ENCODE results near the gene ZNF668. TPM values are rescaled to one million over a fixed set of nuclear protein-coding genes. Genes with fewer than 3 reads are reported as not detected.
A peak's percentile ranks its signal among the peaks of the same experiment; 100 is the strongest.

The ZNF668 gene
- total RNA-seq, 6 experiments from 2014 or later = 2.0 to 4.6 (median 3.5) TPM

DNA sequence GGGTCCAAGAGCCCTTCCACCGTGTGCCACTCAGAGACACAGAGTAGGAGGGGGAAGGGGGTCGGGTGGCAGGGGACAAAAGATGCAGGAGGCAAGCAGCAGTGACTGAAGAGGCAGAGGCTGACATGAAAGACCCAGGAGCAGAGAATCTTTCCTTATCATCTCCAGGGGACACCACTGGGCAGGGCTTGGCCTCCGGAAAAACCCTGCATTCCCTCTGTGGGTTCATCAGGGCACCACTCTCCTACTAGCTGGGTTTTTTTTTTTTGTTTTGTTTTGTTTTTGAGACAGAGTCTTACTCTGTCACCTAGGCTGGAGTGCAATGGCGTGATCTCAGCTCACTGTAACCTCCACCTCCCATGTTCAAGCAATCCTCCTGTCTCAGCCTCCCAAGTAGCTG, 42.8 kb downstream of the ZNF668 start:
- WGBS (ENCODE audit: insufficient coverage, low coverage, low lambda C conversion rate, missing lambda C conversion rate) = 92% methylated on average over 2 of the region's 4 CpGs
- H3K4me1 ChIP-seq = peaks cover 0 to 11% (median 5%) of the 10 kb centered on the region in 4 donors
- ATAC-seq = no peak
- TF ChIP-seq, protein P1, sequence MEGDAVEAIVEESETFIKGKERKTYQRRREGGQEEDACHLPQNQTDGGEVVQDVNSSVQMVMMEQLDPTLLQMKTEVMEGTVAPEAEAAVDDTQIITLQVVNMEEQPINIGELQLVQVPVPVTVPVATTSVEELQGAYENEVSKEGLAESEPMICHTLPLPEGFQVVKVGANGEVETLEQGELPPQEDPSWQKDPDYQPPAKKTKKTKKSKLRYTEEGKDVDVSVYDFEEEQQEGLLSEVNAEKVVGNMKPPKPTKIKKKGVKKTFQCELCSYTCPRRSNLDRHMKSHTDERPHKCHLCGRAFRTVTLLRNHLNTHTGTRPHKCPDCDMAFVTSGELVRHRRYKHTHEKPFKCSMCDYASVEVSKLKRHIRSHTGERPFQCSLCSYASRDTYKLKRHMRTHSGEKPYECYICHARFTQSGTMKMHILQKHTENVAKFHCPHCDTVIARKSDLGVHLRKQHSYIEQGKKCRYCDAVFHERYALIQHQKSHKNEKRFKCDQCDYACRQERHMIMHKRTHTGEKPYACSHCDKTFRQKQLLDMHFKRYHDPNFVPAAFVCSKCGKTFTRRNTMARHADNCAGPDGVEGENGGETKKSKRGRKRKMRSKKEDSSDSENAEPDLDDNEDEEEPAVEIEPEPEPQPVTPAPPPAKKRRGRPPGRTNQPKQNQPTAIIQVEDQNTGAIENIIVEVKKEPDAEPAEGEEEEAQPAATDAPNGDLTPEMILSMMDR (IDR thresholded peaks at IDR 0.05) = no peak
- no peak for TF ChIP-seq POLR2A (IDR thresholded peaks at IDR 0.05)
- no peaks in the 10 kb centered on the region for H3K9me3 ChIP-seq
- no peak overlapping the region for H3K4me3 ChIP-seq
- H3K36me3 ChIP-seq = peaks cover 3 to 13% (median 4%) of the 10 kb centered on the region in 4 donors
- H3K27ac ChIP-seq = no peak overlapping the region
- intact Hi-C loops (cut with DNase I) = no loop called here
- DNase-seq = no peak
- no peaks in the 10 kb centered on the region for H3K27me3 ChIP-seq

- Histone ChIP-seq H3K27me3 (no peaks in the 10 kb centered on the region), H3K4me1 (peaks cover 0 to 4% (median under 1%) of the 10 kb centered on the region in 4 donors), H3K36me3 (no peaks in the 10 kb centered on the region), H3K27ac (no peak overlapping the region), H3K4me3 (no peak overlapping the region), H3K9me3 (no peaks in the 10 kb centered on the region)
- ATAC-seq = no peak
- no CpG with 5 or more reads among the region's 5 CpGs for WGBS (ENCODE audit: insufficient coverage, low coverage, low lambda C conversion rate, missing lambda C conversion rate)
- DNase-seq = no peak
- intact Hi-C loops (cut with DNase I) = no loop called here
- TF ChIP-seq, protein P1 (IDR thresholded peaks at IDR 0.05) = no peak
- no peak for TF ChIP-seq POLR2A (IDR thresholded peaks at IDR 0.05)
Observed at GRCh38 chr16:31029272-31029671, 44.8 kb downstream of the ZNF668 start.

- no peak for DNase-seq
- Histone ChIP-seq H3K4me3 (no peak overlapping the region), H3K36me3 (no peaks in the 10 kb centered on the region), H3K27ac (no peak overlapping the region), H3K4me1 (no peaks in the 10 kb centered on the region), H3K27me3 (no peaks in the 10 kb centered on the region), H3K9me3 (no peaks in the 10 kb centered on the region)
- intact Hi-C loops (cut with DNase I) = no loop called here
- TF ChIP-seq, protein P1 (IDR thresholded peaks at IDR 0.05) = no peak
- no peak for TF ChIP-seq POLR2A (IDR thresholded peaks at IDR 0.05)
- 59% methylated on average over 4 of the region's 5 CpGs for WGBS (ENCODE audit: insufficient coverage, low coverage, low lambda C conversion rate, missing lambda C conversion rate)
- peak in 3 of 4 donors; percentile 29 to 61 (median 48) for ATAC-seq
Observed at GRCh38 chr16:31025339-31025738, 48.7 kb downstream of the ZNF668 start.

- Histone ChIP-seq H3K9me3 (no peaks in the 10 kb centered on the region), H3K36me3 (no peaks in the 10 kb centered on the region), H3K27ac (no peak overlapping the region), H3K27me3 (no peaks in the 10 kb centered on the region), H3K4me1 (no peaks in the 10 kb centered on the region), H3K4me3 (no peak overlapping the region)
- no peak for TF ChIP-seq POLR2A (IDR thresholded peaks at IDR 0.05)
- DNase-seq = no peak
- ATAC-seq = no peak
- 61% methylated on average over 5 of the region's 6 CpGs for WGBS (ENCODE audit: insufficient coverage, low coverage, low lambda C conversion rate, missing lambda C conversion rate)
- intact Hi-C loops (cut with DNase I) = no loop called here
Observed at GRCh38 chr16:31023627-31024226, 50.3 kb downstream of the ZNF668 start.

- Histone ChIP-seq H3K27ac (no peak overlapping the region), H3K27me3 (no peaks in the 10 kb centered on the region), H3K36me3 (no peaks in the 10 kb centered on the region), H3K9me3 (no peaks in the 10 kb centered on the region), H3K4me3 (no peak overlapping the region), H3K4me1 (no peaks in the 10 kb centered on the region)
- ATAC-seq = no peak
- intact Hi-C loops (cut with DNase I) = no loop called here
- TF ChIP-seq, protein P1 (IDR thresholded peaks at IDR 0.05) = no peak
- no peak for TF ChIP-seq POLR2A (IDR thresholded peaks at IDR 0.05)
- WGBS (ENCODE audit: insufficient coverage, low coverage, low lambda C conversion rate, missing lambda C conversion rate) = 74% methylated on average over 3 of the region's 4 CpGs
- no peak for DNase-seq
Observed at GRCh38 chr16:31023252-31023602, 50.8 kb downstream of the ZNF668 start.
